ENCODE data around the gene PTGER3.

DNA sequence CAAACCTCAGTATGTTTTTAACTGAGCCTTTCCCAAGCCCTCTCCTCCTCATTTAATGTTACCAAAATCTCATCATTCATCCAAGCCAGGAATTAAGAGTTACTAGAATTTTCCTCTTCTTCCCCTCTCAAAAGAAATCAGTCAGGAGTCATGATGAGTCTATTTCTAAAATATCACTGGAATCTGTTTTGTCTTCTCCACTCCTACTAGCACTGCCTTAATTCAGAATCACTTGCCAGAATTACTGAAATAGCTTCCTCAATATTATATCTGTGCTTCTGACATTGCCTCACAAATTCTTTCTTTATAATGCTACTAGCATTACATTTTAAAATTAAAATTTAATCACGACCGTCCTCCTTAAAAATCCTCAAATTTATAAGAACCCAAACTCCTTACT is 106.1 kb downstream of the PTGER3 start:
- TF ChIP-seq, protein P1, sequence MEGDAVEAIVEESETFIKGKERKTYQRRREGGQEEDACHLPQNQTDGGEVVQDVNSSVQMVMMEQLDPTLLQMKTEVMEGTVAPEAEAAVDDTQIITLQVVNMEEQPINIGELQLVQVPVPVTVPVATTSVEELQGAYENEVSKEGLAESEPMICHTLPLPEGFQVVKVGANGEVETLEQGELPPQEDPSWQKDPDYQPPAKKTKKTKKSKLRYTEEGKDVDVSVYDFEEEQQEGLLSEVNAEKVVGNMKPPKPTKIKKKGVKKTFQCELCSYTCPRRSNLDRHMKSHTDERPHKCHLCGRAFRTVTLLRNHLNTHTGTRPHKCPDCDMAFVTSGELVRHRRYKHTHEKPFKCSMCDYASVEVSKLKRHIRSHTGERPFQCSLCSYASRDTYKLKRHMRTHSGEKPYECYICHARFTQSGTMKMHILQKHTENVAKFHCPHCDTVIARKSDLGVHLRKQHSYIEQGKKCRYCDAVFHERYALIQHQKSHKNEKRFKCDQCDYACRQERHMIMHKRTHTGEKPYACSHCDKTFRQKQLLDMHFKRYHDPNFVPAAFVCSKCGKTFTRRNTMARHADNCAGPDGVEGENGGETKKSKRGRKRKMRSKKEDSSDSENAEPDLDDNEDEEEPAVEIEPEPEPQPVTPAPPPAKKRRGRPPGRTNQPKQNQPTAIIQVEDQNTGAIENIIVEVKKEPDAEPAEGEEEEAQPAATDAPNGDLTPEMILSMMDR (IDR thresholded peaks at IDR 0.05; ENCODE audit: low read depth, low read length), result no peak
- TF ChIP-seq POLR2A (IDR thresholded peaks at IDR 0.05; ENCODE audit: extremely low read depth, insufficient read length), result no peak
- TF ChIP-seq MYC (IDR thresholded peaks at IDR 0.05; ENCODE audit: low read depth, low read length), result no peak
